Endothelial cell of umbilical vein (primary cell): ENCODE results near the gene RNF144B. TPM values are rescaled to one million over a fixed set of nuclear protein-coding genes. Genes with fewer than 3 reads are reported as not detected.
"Not testable (repeated sequence)": the region's sequence is repeated elsewhere in the genome, so short reads cannot be mapped to it uniquely, and the experiment has no call there.

Source experiments
- BruUV-seq: library from RNA; stranded (reverse); fragments of 400-500 nt; replicated peaks from 2 replicates; lab custom pipeline; 2021; lab: Mats Ljungman, UMichigan
- CTCF ChIA-PET: fragments of 300-600, 350-600 bp; sonication (Branson Sonifier 250); formaldehyde crosslinking; loops from one replicate; lab custom pipeline; 2021; ENCODE audit warnings: antibody characterized with exemption, inconsistent platforms; lab: Charles Lee
- POLR2A ChIA-PET: fragments of 300-600, 350-600 bp; sonication (Branson Sonifier 250); formaldehyde crosslinking; loops from one replicate; lab custom pipeline; 2021; ENCODE audit warnings: antibody characterized with exemption, inconsistent platforms; lab: Charles Lee
- DNase-seq: peaks from one replicate; pipeline ENCODE4 v3.0.0-alpha.2; 2011; ENCODE audit warnings: low read depth, low spot score
- FAIRE-seq: peaks from 2 replicates; lab custom pipeline; 2011; peaks lifted over from hg19 to GRCh38; lab: Jason Lieb, UNC
- H2AFZ ChIP-seq: 2 replicates; pipeline ENCODE4 v1.6.0; 2012; ENCODE audit warnings: low read depth, low read length, control low read depth, inconsistent platforms
- H3K27ac ChIP-seq: 2 replicates; pipeline ENCODE4 v1.5.1; 2011; ENCODE audit warnings: low read depth, mild to moderate bottlenecking, control low read depth, low read length, moderate library complexity; ENCODE audit not compliant: insufficient read depth
- H3K27me3 ChIP-seq, 2 experiments: 2 replicates each; pipeline versions ENCODE4 v1.6.0 to v1.6.1; 2011; ENCODE audit warnings: low read length in 2 of 2, mixed read lengths in 1 of 2; ENCODE audit not compliant: control insufficient read depth in 2 of 2, insufficient read depth in 2 of 2
- H3K36me3 ChIP-seq, 2 experiments: 2 replicates in 1 of 2; 3 replicates in 1 of 2; pipeline ENCODE4 v1.5.1; 2011; ENCODE audit warnings: low read length in 2 of 2, mild to moderate bottlenecking in 1 of 2, moderate library complexity in 1 of 2; ENCODE audit not compliant: control insufficient read depth in 2 of 2, insufficient read depth in 2 of 2; ENCODE audit errors: extremely low read depth in 1 of 2
- H3K4me1 ChIP-seq: 3 replicates; pipeline ENCODE4 v1.5.1; 2011; ENCODE audit warnings: mild to moderate bottlenecking, low read length; ENCODE audit not compliant: control insufficient read depth, insufficient read depth; ENCODE audit errors: extremely low read depth
- H3K4me2 ChIP-seq: 2 replicates; pipeline ENCODE4 v1.6.1; 2011; ENCODE audit warnings: low read length, control low read depth, mixed read lengths; ENCODE audit not compliant: insufficient read depth
- H3K4me3 ChIP-seq, 3 experiments: fragments of 200-600 bp in 1 of 3; sonication (generic), shearing (Covaris generic) in 1 of 3; replicated peaks in 1 of 3; 2 replicates each; pipeline ENCODE4 v1.5.1; 2011 to 2016; ENCODE audit warnings: control low read depth in 3 of 3, low read length in 3 of 3, mild to moderate bottlenecking in 2 of 3, inconsistent platforms in 1 of 3, low read depth in 1 of 3, moderate library complexity in 1 of 3; ENCODE audit not compliant: insufficient read depth in 1 of 3
- H3K79me2 ChIP-seq: 2 replicates; pipeline ENCODE4 v1.6.0; 2012; ENCODE audit warnings: low read length, inconsistent platforms; ENCODE audit not compliant: control insufficient read depth, insufficient read depth
- H3K9ac ChIP-seq: replicated peaks from 2 replicates; pipeline ENCODE3; 2011; ENCODE audit warnings: low read length, control low read depth; ENCODE audit not compliant: insufficient read depth; ENCODE audit errors: extremely low read depth
- H3K9me1 ChIP-seq: replicated peaks from 3 replicates; pipeline ENCODE4 v1.6.0; 2011; ENCODE audit warnings: mild to moderate bottlenecking, low read length; ENCODE audit not compliant: control insufficient read depth, insufficient read depth; ENCODE audit errors: extremely low read depth
- H3K9me3 ChIP-seq: replicated peaks from 2 replicates; pipeline ENCODE4 v1.5.1; 2012; ENCODE audit warnings: low read length, inconsistent platforms; ENCODE audit not compliant: control insufficient read depth, insufficient read depth
- H4K20me1 ChIP-seq: replicated peaks from 2 replicates; pipeline ENCODE3; 2011; ENCODE audit warnings: mild to moderate bottlenecking, low read length; ENCODE audit not compliant: control insufficient read depth, insufficient read depth; ENCODE audit errors: extremely low read depth
- FOS ChIP-seq: IDR thresholded peaks from 2 replicates; pipeline ENCODE4 v1.6.1; 2011; ENCODE audit warnings: mild to moderate bottlenecking, low read length, moderate library complexity, borderline replicate concordance; ENCODE audit not compliant: insufficient read depth
- MYC ChIP-seq: IDR thresholded peaks from one replicate; pipeline ENCODE4 v1.6.1; 2011; ENCODE audit warnings: mild to moderate bottlenecking, low read depth, low read length
- POLR2AphosphoS5 ChIP-seq: IDR thresholded peaks from 2 replicates; pipeline ENCODE4 v1.6.1; 2012; ENCODE audit warnings: low read depth, mild to moderate bottlenecking, control low read depth, low read length, moderate library complexity; ENCODE audit not compliant: insufficient read depth
- dilution Hi-C: fragments of 300-500 bp; cut with MboI; formaldehyde crosslinking; loops from one replicate; pipeline ENCODE4 v1.15.0; 2019; ENCODE audit warnings: low sequenced_read_pairs; ENCODE audit not compliant: extremely low pct_ligation_motif_present
- intact Hi-C: fragments of 100-400 bp; cut with micrococcal nuclease; formaldehyde crosslinking; loops from one replicate; pipeline ENCODE4 v1.10.0; 2022
- polyA plus RNA-seq, 4 experiments: library from polyadenylated mRNA; depleted of rRNA in 3 of 4; stranded (reverse) in 3 of 4; unstranded in 1 of 4; fragments of >200 nt; gene quantifications; 2 replicates each; pipeline versions ENCODE4 v1.2.1 to v1.2.3, GENCODE V29; 2011 to 2012; ENCODE audit warnings: missing spikeins in 1 of 4
- total RNA-seq: library from RNA; stranded (reverse); gene quantifications from 2 replicates; pipeline ENCODE4 v1.2.3, GENCODE V29; 2021

Gene RNF144B
- total and polyA plus RNA-seq, 2 donors (not counting 3 experiments of a cell fraction or from before 2014, with no cell fraction given), result 18.1 to 97.3 TPM

- no peaks in the 10 kb centered on the region for H4K20me1 ChIP-seq
- H3K4me3 ChIP-seq, result no peak overlapping the region
- BruUV-seq, result no TSS peak
- peak; percentile 69 for DNase-seq
- no peaks in the 10 kb centered on the region for H3K27me3 ChIP-seq
- TF ChIP-seq MYC (no peak), POLR2AphosphoS5 (peak; percentile 32), FOS (peak; percentile 6)
- no peaks in the 10 kb centered on the region for H3K9me3 ChIP-seq
- peak overlapping the region; percentile 39 for H3K27ac ChIP-seq
- ChIA-PET CTCF (interaction anchor here (1.3 to 1.4 kb wide), 2 partner anchors 15 to 140 kb away, joined by 3 read pairs; no protein-coding TSS in a partner anchor), POLR2A (no interaction called here)
- no peaks in the 10 kb centered on the region for H3K36me3 ChIP-seq
- dilution Hi-C loops, result no loop called here
- H3K4me1 ChIP-seq, result peaks cover 32% of the 10 kb centered on the region
- H3K4me2 ChIP-seq, result peak overlapping the region; percentile 39
- FAIRE-seq, result peak; percentile 85
- intact Hi-C loops, result loop anchor here (1.0 to 2.0 kb wide), 2 partner anchors 8 to 17 kb away; no protein-coding TSS in a partner anchor
- H2AFZ ChIP-seq, result peak overlapping the region; percentile 54
- no peak overlapping the region for H3K9ac ChIP-seq
- H3K9me1 ChIP-seq, result no peaks in the 10 kb centered on the region
- no peaks in the 10 kb centered on the region for H3K79me2 ChIP-seq
These were observed 23.4 kb upstream of the RNF144B start for GRCh38 chr6:18363746-18364145.

- H3K9me3 ChIP-seq, dilution Hi-C loops, intact Hi-C loops, H3K9ac ChIP-seq, H2AFZ ChIP-seq, H3K4me3 ChIP-seq, H3K4me2 ChIP-seq, H4K20me1 ChIP-seq, H3K79me2 ChIP-seq, FAIRE-seq, H3K27ac ChIP-seq, H3K36me3 ChIP-seq, H3K9me1 ChIP-seq, H3K27me3 ChIP-seq, BruUV-seq, POLR2A ChIA-PET, DNase-seq: not testable (repeated sequence)
- peaks cover 37% of the 10 kb centered on the region for H3K4me1 ChIP-seq
- CTCF ChIA-PET, result interaction anchor here (1.3 to 1.4 kb wide), 2 partner anchors 14 to 139 kb away, joined by 3 read pairs; no protein-coding TSS in a partner anchor
These were observed 22.6 kb upstream of the RNF144B start for GRCh38 chr6:18364561-18364960.
